HG02870 (cell line): ENCODE results near the gene GOLPH3.
"Not testable (repeated sequence)": the region's sequence is repeated elsewhere in the genome, so short reads cannot be mapped to it uniquely, and the experiment has no call there.

Experiments
- ATAC-seq: cut with Tn5 transposase; IDR thresholded peaks from one replicate; pipeline ENCODE4 v1.9.1; 2021; ENCODE audit warnings: mild to moderate bottlenecking, moderate library complexity; ENCODE audit not compliant: unreplicated experiment

GOLPH3 gene

GRCh38 chr5:32174011-32174870 lies at the start of gene GOLPH3:
Gene GOLPH3 (minus strand): TSS chr5:32174319. CDS start chr5:32174034, 285 bp downstream.
- ATAC-seq: peak; percentile 82

- no peak for ATAC-seq
Measured at GRCh38 chr5:32222723-32223470, 48.8 kb upstream of the GOLPH3 start.

GRCh38 chr5:32217886-32218396 lies 43.8 kb upstream of the GOLPH3 start:
- peak; percentile 81 for ATAC-seq

- not testable (repeated sequence) for ATAC-seq
Measured at GRCh38 chr5:32214344-32214743, 40.2 kb upstream of the GOLPH3 start.

- ATAC-seq: no peak
Measured at GRCh38 chr5:32210151-32210550, 36.0 kb upstream of the GOLPH3 start.

GRCh38 chr5:32208837-32209236 lies 34.7 kb upstream of the GOLPH3 start:
- not testable (repeated sequence) for ATAC-seq

- no peak for ATAC-seq
Measured at GRCh38 chr5:32207355-32207634, 33.2 kb upstream of the GOLPH3 start.

GRCh38 chr5:32206509-32207354 lies 32.6 kb upstream of the GOLPH3 start:
- ATAC-seq: peak; percentile 37

- no peak for ATAC-seq
Measured at GRCh38 chr5:32206053-32206452, 31.9 kb upstream of the GOLPH3 start.

GRCh38 chr5:32202394-32202793 lies 28.3 kb upstream of the GOLPH3 start:
- no peak for ATAC-seq

GRCh38 chr5:32201122-32201753 lies 27.1 kb upstream of the GOLPH3 start:
- ATAC-seq: no peak

- ATAC-seq: no peak
Measured at GRCh38 chr5:32197032-32197431, 22.9 kb upstream of the GOLPH3 start.

GRCh38 chr5:32195265-32195664 lies 21.1 kb upstream of the GOLPH3 start:
- no peak for ATAC-seq

GRCh38 chr5:32193591-32193990 lies 19.5 kb upstream of the GOLPH3 start:
- no peak for ATAC-seq

- no peak for ATAC-seq
Measured at GRCh38 chr5:32190095-32190494, 16.0 kb upstream of the GOLPH3 start.

- ATAC-seq: no peak
Measured at GRCh38 chr5:32187675-32188074, 13.6 kb upstream of the GOLPH3 start.

- peak; percentile 83 for ATAC-seq
Measured at GRCh38 chr5:32182463-32183063, 8.4 kb upstream of the GOLPH3 start.

GRCh38 chr5:32173267-32174010 lies 680 bp downstream of the GOLPH3 start:
- peak; percentile 14 for ATAC-seq

- ATAC-seq: no peak
Measured at GRCh38 chr5:32172923-32173266, 1.2 kb downstream of the GOLPH3 start.
